Immature natural killer cell (primary cell): Measurements from ENCODE around the gene RYR1. TPM values are rescaled to one million over a fixed set of nuclear protein-coding genes. Genes with fewer than 3 reads are reported as not detected.
A peak's percentile ranks its signal among the peaks of the same experiment; 100 is the strongest.

Experiments
- DNase-seq, 3 donors: peaks; one replicate each; pipeline ENCODE4 v3.0.0; 2022; ENCODE audit warnings: mixed read lengths in 1 of 3
- H3K27ac Mint-ChIP-seq, 6 donors: one replicate each; pipeline ENCODE4 v1.8.0; 2020; ENCODE audit warnings: mixed read lengths in 6 of 6, mild to moderate bottlenecking in 5 of 6, inconsistent platforms in 4 of 6, moderate library complexity in 3 of 6
- H3K27me3 Mint-ChIP-seq, 3 donors: one replicate each; pipeline ENCODE4 v1.8.0; 2020 to 2021; ENCODE audit warnings: low read depth in 3 of 3, mild to moderate bottlenecking in 3 of 3, mixed read lengths in 3 of 3, moderate library complexity in 3 of 3, inconsistent platforms in 1 of 3
- H3K36me3 Mint-ChIP-seq, 3 donors: one replicate each; pipeline ENCODE4 v1.8.0; 2020; ENCODE audit warnings: mixed read lengths in 3 of 3, inconsistent platforms in 2 of 3, mild to moderate bottlenecking in 2 of 3
- H3K4me1 Mint-ChIP-seq, 2 donors: one replicate each; pipeline ENCODE4 v1.8.0; 2020; ENCODE audit warnings: inconsistent platforms in 2 of 2, mild to moderate bottlenecking in 2 of 2, mixed read lengths in 2 of 2, moderate library complexity in 1 of 2
- H3K4me3 Mint-ChIP-seq, 5 donors: one replicate each; pipeline ENCODE4 v1.8.0; 2020; ENCODE audit warnings: mild to moderate bottlenecking in 5 of 5, mixed read lengths in 5 of 5, inconsistent platforms in 3 of 5, moderate library complexity in 3 of 5
- H3K9me3 Mint-ChIP-seq, 6 donors: one replicate each; pipeline ENCODE4 v1.8.0; 2020; ENCODE audit warnings: mild to moderate bottlenecking in 6 of 6, mixed read lengths in 6 of 6, inconsistent platforms in 4 of 6, moderate library complexity in 3 of 6
- polyA plus RNA-seq, 3 donors: library from polyadenylated mRNA; unstranded; fragments of 300-500 nt; fragmentation: Illumina TruSeq; gene quantifications; one replicate each; pipeline ENCODE4 v1.2.3, GENCODE V29; 2021

The RYR1 gene
- polyA plus RNA-seq, 3 donors from 2014 or later, result 0.04 TPM; not detected in 2

- H3K4me1 Mint-ChIP-seq, result no peaks in the 10 kb centered on the region
- H3K9me3 Mint-ChIP-seq, result no peaks in the 10 kb centered on the region
- H3K4me3 Mint-ChIP-seq, result no peak overlapping the region
- H3K27ac Mint-ChIP-seq, result no peak overlapping the region
- no peaks in the 10 kb centered on the region for H3K36me3 Mint-ChIP-seq
- DNase-seq, result no peak
- peaks cover 2 to 7% (median 4%) of the 10 kb centered on the region in 3 donors for H3K27me3 Mint-ChIP-seq
Observed at GRCh38 chr19:38444026-38444425, 10.5 kb downstream of the RYR1 start.

GRCh38 chr19:38445362-38445761, 11.9 kb downstream of the RYR1 start:
- no peak overlapping the region for H3K4me3 Mint-ChIP-seq
- no peak for DNase-seq
- H3K36me3 Mint-ChIP-seq, result no peaks in the 10 kb centered on the region
- peaks cover 2 to 9% (median 4%) of the 10 kb centered on the region in 3 donors for H3K27me3 Mint-ChIP-seq
- H3K27ac Mint-ChIP-seq, result no peak overlapping the region
- H3K9me3 Mint-ChIP-seq, result no peaks in the 10 kb centered on the region
- no peaks in the 10 kb centered on the region for H3K4me1 Mint-ChIP-seq

GRCh38 chr19:38448225-38448624, 14.7 kb downstream of the RYR1 start:
- H3K9me3 Mint-ChIP-seq, result no peaks in the 10 kb centered on the region
- peaks cover 2 to 9% (median 7%) of the 10 kb centered on the region in 3 donors for H3K27me3 Mint-ChIP-seq
- no peaks in the 10 kb centered on the region for H3K36me3 Mint-ChIP-seq

GRCh38 chr19:38449518-38449917, 16.0 kb downstream of the RYR1 start:
- H3K27ac Mint-ChIP-seq, result peak overlapping the region in 1 of 6 donors; percentile 31
- H3K9me3 Mint-ChIP-seq, result no peaks in the 10 kb centered on the region
- no peaks in the 10 kb centered on the region for H3K4me1 Mint-ChIP-seq
- no peak for DNase-seq
- H3K27me3 Mint-ChIP-seq, result peaks cover 2 to 7% (median 7%) of the 10 kb centered on the region in 3 donors
- no peak overlapping the region for H3K4me3 Mint-ChIP-seq
- no peaks in the 10 kb centered on the region for H3K36me3 Mint-ChIP-seq

More at GRCh38 chr19:38448225-38448624, 14.7 kb downstream of the RYR1 start:
- Mint-ChIP-seq H3K27ac (no peak overlapping the region), H3K4me1 (no peaks in the 10 kb centered on the region), H3K4me3 (no peak overlapping the region)
- DNase-seq, result no peak

GRCh38 chr19:38451036-38451435, 17.5 kb downstream of the RYR1 start:
- Mint-ChIP-seq H3K36me3 (no peaks in the 10 kb centered on the region), H3K9me3 (no peaks in the 10 kb centered on the region), H3K27ac (no peak overlapping the region), H3K4me1 (no peaks in the 10 kb centered on the region), H3K4me3 (no peak overlapping the region), H3K27me3 (peaks cover 4 to 5% (median 4%) of the 10 kb centered on the region in 3 donors)
- no peak for DNase-seq

GRCh38 chr19:38451629-38452028, 18.1 kb downstream of the RYR1 start:
- no peaks in the 10 kb centered on the region for H3K4me1 Mint-ChIP-seq
- H3K9me3 Mint-ChIP-seq, result no peaks in the 10 kb centered on the region
- H3K36me3 Mint-ChIP-seq, result no peaks in the 10 kb centered on the region
- DNase-seq, result no peak
- no peak overlapping the region for H3K4me3 Mint-ChIP-seq
- peak overlapping the region in 1 of 6 donors; percentile 7 for H3K27ac Mint-ChIP-seq
- H3K27me3 Mint-ChIP-seq, result peaks cover 3 to 4% (median 4%) of the 10 kb centered on the region in 3 donors

GRCh38 chr19:38452430-38453366, 19.2 kb downstream of the RYR1 start:
- Mint-ChIP-seq H3K4me3 (no peak overlapping the region), H3K9me3 (no peaks in the 10 kb centered on the region), H3K4me1 (no peaks in the 10 kb centered on the region), H3K27ac (no peak overlapping the region), H3K36me3 (no peaks in the 10 kb centered on the region), H3K27me3 (peaks cover 3 to 7% (median 4%) of the 10 kb centered on the region in 3 donors)
- no peak for DNase-seq

GRCh38 chr19:38453596-38453995, 20.1 kb downstream of the RYR1 start:
- H3K4me3 Mint-ChIP-seq, result no peak overlapping the region

GRCh38 chr19:38455031-38455430, 21.5 kb downstream of the RYR1 start:
- Mint-ChIP-seq H3K27me3 (peaks cover 2 to 8% (median 7%) of the 10 kb centered on the region in 3 donors), H3K4me3 (no peak overlapping the region), H3K9me3 (no peaks in the 10 kb centered on the region), H3K4me1 (no peaks in the 10 kb centered on the region), H3K36me3 (no peaks in the 10 kb centered on the region), H3K27ac (no peak overlapping the region)
- no peak for DNase-seq

More at GRCh38 chr19:38453596-38453995, 20.1 kb downstream of the RYR1 start:
- DNase-seq, result no peak
- H3K27me3 Mint-ChIP-seq, result peaks cover 3 to 7% (median 4%) of the 10 kb centered on the region in 3 donors
- H3K9me3 Mint-ChIP-seq, result no peaks in the 10 kb centered on the region
- H3K36me3 Mint-ChIP-seq, result no peaks in the 10 kb centered on the region
- no peaks in the 10 kb centered on the region for H3K4me1 Mint-ChIP-seq
- H3K27ac Mint-ChIP-seq, result no peak overlapping the region

- H3K36me3 Mint-ChIP-seq, result no peaks in the 10 kb centered on the region
- H3K27ac Mint-ChIP-seq, result peak overlapping the region in 1 of 6 donors; percentile 21
- no peaks in the 10 kb centered on the region for H3K9me3 Mint-ChIP-seq
- DNase-seq, result no peak
- H3K4me1 Mint-ChIP-seq, result no peaks in the 10 kb centered on the region
- H3K27me3 Mint-ChIP-seq, result peaks cover 4 to 8% (median 6%) of the 10 kb centered on the region in 3 donors
- no peak overlapping the region for H3K4me3 Mint-ChIP-seq
Observed at GRCh38 chr19:38457202-38457601, 23.7 kb downstream of the RYR1 start.

- H3K9me3 Mint-ChIP-seq, result no peaks in the 10 kb centered on the region
- H3K36me3 Mint-ChIP-seq, result no peaks in the 10 kb centered on the region
- no peaks in the 10 kb centered on the region for H3K4me1 Mint-ChIP-seq
Observed at GRCh38 chr19:38457690-38458405, 24.4 kb downstream of the RYR1 start.

GRCh38 chr19:38458991-38459390, 25.5 kb downstream of the RYR1 start:
- Mint-ChIP-seq H3K4me3 (no peak overlapping the region), H3K27ac (no peak overlapping the region), H3K9me3 (no peaks in the 10 kb centered on the region), H3K27me3 (peaks cover 4 to 8% (median 6%) of the 10 kb centered on the region in 3 donors), H3K4me1 (no peaks in the 10 kb centered on the region), H3K36me3 (no peaks in the 10 kb centered on the region)
- DNase-seq, result no peak

More at GRCh38 chr19:38457690-38458405, 24.4 kb downstream of the RYR1 start:
- H3K27ac Mint-ChIP-seq, result no peak overlapping the region
- no peak for DNase-seq
- no peak overlapping the region for H3K4me3 Mint-ChIP-seq
- H3K27me3 Mint-ChIP-seq, result peaks cover 4 to 8% (median 6%) of the 10 kb centered on the region in 3 donors

GRCh38 chr19:38463365-38463764, 29.9 kb downstream of the RYR1 start:
- Mint-ChIP-seq H3K4me3 (no peak overlapping the region), H3K4me1 (no peaks in the 10 kb centered on the region), H3K36me3 (no peaks in the 10 kb centered on the region), H3K27me3 (peaks cover 2 to 10% (median 6%) of the 10 kb centered on the region in 3 donors), H3K9me3 (peaks cover 0 to 2% (median 0%) of the 10 kb centered on the region in 6 donors), H3K27ac (no peak overlapping the region)
- DNase-seq, result no peak
